HEK293 (cell line): ENCODE data around the gene ZBTB20.

Experiments
- CTCF ChIA-PET: fragments of 350-600 bp; formaldehyde crosslinking; extraction: SDS; loops from one replicate; lab custom pipeline; 2021; ENCODE audit warnings: antibody characterized with exemption; lab: Yijun Ruan, JAX
- POLR2A ChIA-PET: fragments of 300-600 bp; formaldehyde crosslinking; extraction: SDS; loops from one replicate; lab custom pipeline; 2020; ENCODE audit warnings: antibody characterized with exemption, inconsistent platforms; lab: Yijun Ruan, JAX
- H3K27ac ChIP-seq: fragments of 200-500 bp; sonication (Bioruptor generic); 2 replicates; pipeline ENCODE4 v1.5.1; 2014; ENCODE audit warnings: low read depth, low read length, control low read depth, inconsistent platforms; ENCODE audit errors: extremely low read depth
- H3K36me3 ChIP-seq, 2 experiments: fragments of 200-500 bp in 1 of 2; sonication (Bioruptor generic) in 1 of 2; 1 replicate in 1 of 2; 2 replicates in 1 of 2; pipeline ENCODE4 v1.5.1; 2014 to 2017; ENCODE audit warnings: inconsistent platforms in 2 of 2, low read length in 2 of 2; ENCODE audit not compliant: control insufficient read depth in 2 of 2, insufficient read depth in 1 of 2
- H3K4me1 ChIP-seq: fragments of 200-500 bp; sonication (Bioruptor generic); 2 replicates; pipeline ENCODE4 v1.5.1; 2014; ENCODE audit warnings: mild to moderate bottlenecking, low read length, inconsistent platforms; ENCODE audit not compliant: control insufficient read depth, insufficient read depth
- H3K4me3 ChIP-seq: 2 replicates; pipeline ENCODE4 v1.5.1; 2011; ENCODE audit warnings: low read depth, mild to moderate bottlenecking, control low read depth, low read length, moderate library complexity
- H3K9me3 ChIP-seq: fragments of 200-500 bp; sonication (Bioruptor generic); 2 replicates; pipeline ENCODE4 v1.5.1; 2014; ENCODE audit warnings: low read depth, low read length, inconsistent platforms; ENCODE audit not compliant: control insufficient read depth, insufficient read depth
- KLF16 ChIP-seq: fragments of 450-650 bp; formaldehyde crosslinking; IDR thresholded peaks from 2 replicates; pipeline ENCODE4 v1.5.1; 2017; ENCODE audit warnings: missing biosample characterization, missing genetic modification characterization
- MZF1 ChIP-seq: fragments of 450-650 bp; formaldehyde crosslinking; IDR thresholded peaks from 2 replicates; pipeline ENCODE4 v1.5.1; 2017; ENCODE audit warnings: missing biosample characterization, missing genetic modification characterization, borderline replicate concordance
- YY1 ChIP-seq: fragments of 450-650 bp; formaldehyde crosslinking; IDR thresholded peaks from 2 replicates; pipeline ENCODE4 v1.5.1; 2018; ENCODE audit warnings: missing biosample characterization, missing genetic modification characterization
- ZBTB7A ChIP-seq: fragments of 450-650 bp; formaldehyde crosslinking; IDR thresholded peaks from 2 replicates; pipeline ENCODE4 v1.5.1; 2016; ENCODE audit warnings: low read depth, missing biosample characterization, missing genetic modification characterization
- ZBTB8A ChIP-seq: fragments of 450-650 bp; formaldehyde crosslinking; IDR thresholded peaks from 2 replicates; pipeline ENCODE4 v1.5.1; 2016; ENCODE audit warnings: missing biosample characterization, missing genetic modification characterization
- ZFHX2 ChIP-seq: fragments of 450-650 bp; formaldehyde crosslinking; conservative IDR thresholded peaks from 2 replicates; pipeline ENCODE4 v1.5.1; 2016; ENCODE audit warnings: missing biosample characterization, missing genetic modification characterization
- ZFP69B ChIP-seq: fragments of 450-650 bp; formaldehyde crosslinking; IDR thresholded peaks from 2 replicates; pipeline ENCODE4 v1.5.1; 2016; ENCODE audit warnings: missing biosample characterization, missing genetic modification characterization
- ZNF10 ChIP-seq: fragments of 450-650 bp; formaldehyde crosslinking; IDR thresholded peaks from 2 replicates; pipeline ENCODE4 v1.5.1; 2017; ENCODE audit warnings: missing biosample characterization, missing genetic modification characterization
- ZNF146 ChIP-seq: fragments of 450-650 bp; formaldehyde crosslinking; IDR thresholded peaks from 2 replicates; pipeline ENCODE4 v1.5.1; 2016; ENCODE audit warnings: missing biosample characterization, missing genetic modification characterization
- ZNF169 ChIP-seq: fragments of 450-650 bp; formaldehyde crosslinking; IDR thresholded peaks from 2 replicates; pipeline ENCODE4 v1.5.1; 2016; ENCODE audit warnings: missing biosample characterization, missing genetic modification characterization
- ZNF202 ChIP-seq: fragments of 450-650 bp; formaldehyde crosslinking; IDR thresholded peaks from 2 replicates; pipeline ENCODE4 v1.5.1; 2016; ENCODE audit warnings: missing biosample characterization, missing genetic modification characterization, borderline replicate concordance
- ZNF223 ChIP-seq: fragments of 450-650 bp; formaldehyde crosslinking; IDR thresholded peaks from 2 replicates; pipeline ENCODE4 v1.5.1; 2016; ENCODE audit warnings: missing biosample characterization, missing genetic modification characterization
- ZNF350 ChIP-seq: fragments of 450-650 bp; formaldehyde crosslinking; IDR thresholded peaks from 2 replicates; pipeline ENCODE4 v1.5.0; 2017; ENCODE audit warnings: missing biosample characterization, mild to moderate bottlenecking, missing genetic modification characterization
- ZNF366 ChIP-seq: fragments of 450-650 bp; formaldehyde crosslinking; conservative IDR thresholded peaks from 2 replicates; pipeline ENCODE4 v1.5.1; 2016; ENCODE audit warnings: missing biosample characterization, missing genetic modification characterization
- ZNF37A ChIP-seq: fragments of 450-650 bp; IDR thresholded peaks from 2 replicates; pipeline ENCODE4 v1.5.1; 2018; ENCODE audit warnings: missing biosample characterization, missing genetic modification characterization
- ZNF426 ChIP-seq: fragments of 450-650 bp; formaldehyde crosslinking; IDR thresholded peaks from 2 replicates; pipeline ENCODE4 v1.5.1; 2017; ENCODE audit warnings: missing biosample characterization, missing genetic modification characterization, mild to moderate bottlenecking, inconsistent platforms, moderate library complexity
- ZNF544 ChIP-seq: fragments of 450-650 bp; formaldehyde crosslinking; IDR thresholded peaks from 2 replicates; pipeline ENCODE4 v1.5.0; 2017; ENCODE audit warnings: missing biosample characterization, missing genetic modification characterization
- ZNF548 ChIP-seq: fragments of 450-650 bp; formaldehyde crosslinking; IDR thresholded peaks from 2 replicates; pipeline ENCODE4 v1.5.1; 2016; ENCODE audit warnings: missing biosample characterization, missing genetic modification characterization
- ZNF558 ChIP-seq: fragments of 450-650 bp; formaldehyde crosslinking; IDR thresholded peaks from 2 replicates; pipeline ENCODE4 v1.5.1; 2016; ENCODE audit warnings: missing biosample characterization, missing genetic modification characterization
- ZSCAN30 ChIP-seq: fragments of 450-650 bp; IDR thresholded peaks from 2 replicates; pipeline ENCODE4 v1.5.1; 2018; ENCODE audit warnings: missing biosample characterization, mild to moderate bottlenecking, missing genetic modification characterization, moderate library complexity
- TF ChIP-seq, protein P1 (sequence below): fragments of 450-650 bp; formaldehyde crosslinking; IDR thresholded peaks from 2 replicates; pipeline ENCODE4 v1.5.1; 2016; ENCODE audit warnings: missing biosample characterization, missing genetic modification characterization
- TF ChIP-seq, protein P2 (sequence below): fragments of 450-650 bp; formaldehyde crosslinking; IDR thresholded peaks from 2 replicates; pipeline ENCODE4 v1.5.1; 2016; ENCODE audit warnings: missing biosample characterization, missing genetic modification characterization
- TF ChIP-seq, protein P3 (sequence below): fragments of 450-650 bp; formaldehyde crosslinking; optimal IDR thresholded peaks from 2 replicates; pipeline ENCODE3; 2016; ENCODE audit warnings: missing biosample characterization, mild to moderate bottlenecking, missing genetic modification characterization
- TF ChIP-seq, protein P4 (sequence below): fragments of 450-650 bp; formaldehyde crosslinking; IDR thresholded peaks from 2 replicates; pipeline ENCODE4 v1.5.1; 2016; ENCODE audit warnings: missing biosample characterization, missing genetic modification characterization, borderline replicate concordance
- TF ChIP-seq, protein P5 (sequence below): fragments of 450-650 bp; formaldehyde crosslinking; IDR thresholded peaks from 2 replicates; pipeline ENCODE4; 2016; ENCODE audit warnings: missing biosample characterization, missing genetic modification characterization
- TF ChIP-seq, protein P6 (sequence below): fragments of 450-650 bp; formaldehyde crosslinking; IDR thresholded peaks from 2 replicates; pipeline ENCODE4 v1.5.1; 2016; ENCODE audit warnings: missing biosample characterization, missing genetic modification characterization

Gene ZBTB20

DNA sequence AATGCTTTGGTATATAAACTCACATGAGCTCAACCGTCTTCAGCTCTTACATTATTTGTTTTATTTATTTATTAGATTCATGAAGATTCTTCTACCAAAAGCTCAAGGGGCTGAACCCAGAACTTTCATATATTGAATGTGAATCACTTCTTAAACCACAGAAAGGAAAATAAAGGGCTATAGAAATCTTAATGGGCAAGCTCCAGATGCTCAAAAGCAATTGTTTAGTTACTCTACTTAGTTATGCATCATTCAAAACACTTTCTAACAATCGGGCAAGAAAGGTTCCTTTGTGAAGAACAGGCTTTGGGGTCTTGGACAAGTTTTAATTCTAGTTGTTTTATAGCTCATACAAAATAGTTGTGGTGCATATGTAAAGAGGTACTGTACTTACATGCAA, 473.1 kb downstream of the ZBTB20 start:
- H3K27ac ChIP-seq: no peak overlapping the region
- TF ChIP-seq, protein P1, sequence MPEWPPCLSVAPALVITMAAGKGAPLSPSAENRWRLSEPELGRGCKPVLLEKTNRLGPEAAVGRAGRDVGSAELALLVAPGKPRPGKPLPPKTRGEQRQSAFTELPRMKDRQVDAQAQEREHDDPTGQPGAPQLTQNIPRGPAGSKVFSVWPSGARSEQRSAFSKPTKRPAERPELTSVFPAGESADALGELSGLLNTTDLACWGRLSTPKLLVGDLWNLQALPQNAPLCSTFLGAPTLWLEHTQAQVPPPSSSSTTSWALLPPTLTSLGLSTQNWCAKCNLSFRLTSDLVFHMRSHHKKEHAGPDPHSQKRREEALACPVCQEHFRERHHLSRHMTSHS (tag by site-specific recombination): no peak
- no peak for TF ChIP-seq ZFHX2
- no peak for TF ChIP-seq ZNF426
- TF ChIP-seq ZNF544: no peak
- TF ChIP-seq ZNF223 (tag by site-specific recombination): no peak
- no peak for TF ChIP-seq ZNF37A (tag by site-specific recombination)
- TF ChIP-seq ZBTB7A (tag by site-specific recombination): no peak
- TF ChIP-seq ZFP69B (tag by site-specific recombination): no peak
- no peak for TF ChIP-seq ZNF202 (tag by site-specific recombination)
- no peak for TF ChIP-seq KLF16 (tag by site-specific recombination)
- TF ChIP-seq, protein P2, sequence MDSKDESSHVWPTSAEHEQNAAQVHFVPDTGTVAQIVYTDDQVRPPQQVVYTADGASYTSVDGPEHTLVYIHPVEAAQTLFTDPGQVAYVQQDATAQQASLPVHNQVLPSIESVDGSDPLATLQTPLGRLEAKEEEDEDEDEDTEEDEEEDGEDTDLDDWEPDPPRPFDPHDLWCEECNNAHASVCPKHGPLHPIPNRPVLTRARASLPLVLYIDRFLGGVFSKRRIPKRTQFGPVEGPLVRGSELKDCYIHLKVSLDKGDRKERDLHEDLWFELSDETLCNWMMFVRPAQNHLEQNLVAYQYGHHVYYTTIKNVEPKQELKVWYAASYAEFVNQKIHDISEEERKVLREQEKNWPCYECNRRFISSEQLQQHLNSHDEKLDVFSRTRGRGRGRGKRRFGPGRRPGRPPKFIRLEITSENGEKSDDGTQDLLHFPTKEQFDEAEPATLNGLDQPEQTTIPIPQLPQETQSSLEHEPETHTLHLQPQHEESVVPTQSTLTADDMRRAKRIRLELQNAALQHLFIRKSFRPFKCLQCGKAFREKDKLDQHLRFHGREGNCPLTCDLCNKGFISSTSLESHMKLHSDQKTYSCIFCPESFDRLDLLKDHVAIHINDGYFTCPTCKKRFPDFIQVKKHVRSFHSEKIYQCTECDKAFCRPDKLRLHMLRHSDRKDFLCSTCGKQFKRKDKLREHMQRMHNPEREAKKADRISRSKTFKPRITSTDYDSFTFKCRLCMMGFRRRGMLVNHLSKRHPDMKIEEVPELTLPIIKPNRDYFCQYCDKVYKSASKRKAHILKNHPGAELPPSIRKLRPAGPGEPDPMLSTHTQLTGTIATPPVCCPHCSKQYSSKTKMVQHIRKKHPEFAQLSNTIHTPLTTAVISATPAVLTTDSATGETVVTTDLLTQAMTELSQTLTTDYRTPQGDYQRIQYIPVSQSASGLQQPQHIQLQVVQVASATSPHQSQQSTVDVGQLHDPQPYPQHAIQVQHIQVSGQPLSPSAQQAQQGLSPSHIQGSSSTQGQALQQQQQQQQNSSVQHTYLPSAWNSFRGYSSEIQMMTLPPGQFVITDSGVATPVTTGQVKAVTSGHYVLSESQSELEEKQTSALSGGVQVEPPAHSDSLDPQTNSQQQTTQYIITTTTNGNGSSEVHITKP: no peak
- no peak for TF ChIP-seq ZSCAN30 (tag by site-specific recombination)
- TF ChIP-seq ZNF169: no peak
- no peak for TF ChIP-seq ZNF558 (tag by site-specific recombination)
- CTCF ChIA-PET: no interaction called here
- H3K9me3 ChIP-seq: no peaks in the 10 kb centered on the region
- H3K36me3 ChIP-seq: no peaks in the 10 kb centered on the region
- H3K4me1 ChIP-seq: no peaks in the 10 kb centered on the region
- POLR2A ChIA-PET: no interaction called here
- H3K4me3 ChIP-seq: no peak overlapping the region

DNA sequence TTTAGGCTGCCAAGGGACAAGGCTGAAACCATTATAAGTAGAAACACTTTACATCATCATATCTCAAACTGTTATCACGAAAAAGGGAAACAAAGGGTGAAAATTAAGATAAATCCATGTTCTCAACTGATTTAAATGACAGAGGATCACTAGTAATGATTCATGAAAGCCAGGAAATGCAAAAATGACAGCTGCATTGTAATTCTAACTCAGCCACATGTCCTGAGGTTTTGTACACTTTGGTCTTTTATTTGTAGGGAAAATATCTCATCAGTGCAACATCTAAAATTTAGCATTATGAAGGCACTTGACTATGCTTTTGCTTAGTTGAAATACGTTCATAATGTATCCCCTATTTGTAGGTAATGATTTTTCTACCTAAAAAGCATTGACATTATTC, 473.6 kb downstream of the ZBTB20 start:
- POLR2A ChIA-PET: no interaction called here
- CTCF ChIA-PET: no interaction called here
- no peaks in the 10 kb centered on the region for H3K9me3 ChIP-seq
- H3K4me3 ChIP-seq: no peak overlapping the region
- no peaks in the 10 kb centered on the region for H3K4me1 ChIP-seq
- no peak overlapping the region for H3K27ac ChIP-seq
- H3K36me3 ChIP-seq: no peaks in the 10 kb centered on the region
- TF ChIP-seq ZNF146 (tag by site-specific recombination) (no peak), ZNF366 (tag by site-specific recombination) (no peak), ZNF10 (no peak), YY1 (tag by site-specific recombination) (no peak), MZF1 (tag by site-specific recombination) (no peak), ZNF548 (tag by site-specific recombination) (no peak), ZNF350 (tag by site-specific recombination) (no peak), ZBTB8A (tag by site-specific recombination) (no peak)
- TF ChIP-seq, protein P3, sequence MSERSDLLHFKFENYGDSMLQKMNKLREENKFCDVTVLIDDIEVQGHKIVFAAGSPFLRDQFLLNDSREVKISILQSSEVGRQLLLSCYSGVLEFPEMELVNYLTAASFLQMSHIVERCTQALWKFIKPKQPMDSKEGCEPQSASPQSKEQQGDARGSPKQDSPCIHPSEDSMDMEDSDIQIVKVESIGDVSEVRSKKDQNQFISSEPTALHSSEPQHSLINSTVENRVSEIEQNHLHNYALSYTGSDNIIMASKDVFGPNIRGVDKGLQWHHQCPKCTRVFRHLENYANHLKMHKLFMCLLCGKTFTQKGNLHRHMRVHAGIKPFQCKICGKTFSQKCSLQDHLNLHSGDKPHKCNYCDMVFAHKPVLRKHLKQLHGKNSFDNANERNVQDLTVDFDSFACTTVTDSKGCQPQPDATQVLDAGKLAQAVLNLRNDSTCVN (tag by site-specific recombination): no peak
- TF ChIP-seq, protein P4, sequence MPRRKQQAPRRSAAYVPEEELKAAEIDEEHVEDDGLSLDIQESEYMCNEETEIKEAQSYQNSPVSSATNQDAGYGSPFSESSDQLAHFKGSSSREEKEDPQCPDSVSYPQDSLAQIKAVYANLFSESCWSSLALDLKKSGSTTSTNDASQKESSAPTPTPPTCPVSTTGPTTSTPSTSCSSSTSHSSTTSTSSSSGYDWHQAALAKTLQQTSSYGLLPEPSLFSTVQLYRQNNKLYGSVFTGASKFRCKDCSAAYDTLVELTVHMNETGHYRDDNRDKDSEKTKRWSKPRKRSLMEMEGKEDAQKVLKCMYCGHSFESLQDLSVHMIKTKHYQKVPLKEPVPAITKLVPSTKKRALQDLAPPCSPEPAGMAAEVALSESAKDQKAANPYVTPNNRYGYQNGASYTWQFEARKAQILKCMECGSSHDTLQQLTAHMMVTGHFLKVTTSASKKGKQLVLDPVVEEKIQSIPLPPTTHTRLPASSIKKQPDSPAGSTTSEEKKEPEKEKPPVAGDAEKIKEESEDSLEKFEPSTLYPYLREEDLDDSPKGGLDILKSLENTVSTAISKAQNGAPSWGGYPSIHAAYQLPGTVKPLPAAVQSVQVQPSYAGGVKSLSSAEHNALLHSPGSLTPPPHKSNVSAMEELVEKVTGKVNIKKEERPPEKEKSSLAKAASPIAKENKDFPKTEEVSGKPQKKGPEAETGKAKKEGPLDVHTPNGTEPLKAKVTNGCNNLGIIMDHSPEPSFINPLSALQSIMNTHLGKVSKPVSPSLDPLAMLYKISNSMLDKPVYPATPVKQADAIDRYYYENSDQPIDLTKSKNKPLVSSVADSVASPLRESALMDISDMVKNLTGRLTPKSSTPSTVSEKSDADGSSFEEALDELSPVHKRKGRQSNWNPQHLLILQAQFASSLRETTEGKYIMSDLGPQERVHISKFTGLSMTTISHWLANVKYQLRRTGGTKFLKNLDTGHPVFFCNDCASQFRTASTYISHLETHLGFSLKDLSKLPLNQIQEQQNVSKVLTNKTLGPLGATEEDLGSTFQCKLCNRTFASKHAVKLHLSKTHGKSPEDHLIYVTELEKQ (tag by site-specific recombination): no peak
- TF ChIP-seq, protein P5, sequence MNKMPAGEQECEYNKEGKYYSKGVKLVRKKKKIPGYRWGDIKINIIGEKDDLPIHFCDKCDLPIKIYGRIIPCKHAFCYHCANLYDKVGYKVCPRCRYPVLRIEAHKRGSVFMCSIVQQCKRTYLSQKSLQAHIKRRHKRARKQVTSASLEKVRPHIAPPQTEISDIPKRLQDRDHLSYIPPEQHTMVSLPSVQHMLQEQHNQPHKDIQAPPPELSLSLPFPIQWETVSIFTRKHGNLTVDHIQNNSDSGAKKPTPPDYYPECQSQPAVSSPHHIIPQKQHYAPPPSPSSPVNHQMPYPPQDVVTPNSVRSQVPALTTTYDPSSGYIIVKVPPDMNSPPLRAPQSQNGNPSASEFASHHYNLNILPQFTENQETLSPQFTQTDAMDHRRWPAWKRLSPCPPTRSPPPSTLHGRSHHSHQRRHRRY: no peak
- TF ChIP-seq, protein P6, sequence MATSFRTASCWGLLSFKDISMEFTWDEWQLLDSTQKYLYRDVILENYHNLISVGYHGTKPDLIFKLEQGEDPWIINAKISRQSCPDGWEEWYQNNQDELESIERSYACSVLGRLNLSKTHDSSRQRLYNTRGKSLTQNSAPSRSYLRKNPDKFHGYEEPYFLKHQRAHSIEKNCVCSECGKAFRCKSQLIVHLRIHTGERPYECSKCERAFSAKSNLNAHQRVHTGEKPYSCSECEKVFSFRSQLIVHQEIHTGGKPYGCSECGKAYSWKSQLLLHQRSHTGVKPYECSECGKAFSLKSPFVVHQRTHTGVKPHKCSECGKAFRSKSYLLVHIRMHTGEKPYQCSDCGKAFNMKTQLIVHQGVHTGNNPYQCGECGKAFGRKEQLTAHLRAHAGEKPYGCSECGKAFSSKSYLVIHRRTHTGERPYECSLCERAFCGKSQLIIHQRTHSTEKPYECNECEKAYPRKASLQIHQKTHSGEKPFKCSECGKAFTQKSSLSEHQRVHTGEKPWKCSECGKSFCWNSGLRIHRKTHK: no peak
